GM18873 (cell line): ENCODE data around the gene ITGB4.

Experiments
- ATAC-seq: cut with Tn5 transposase; IDR thresholded peaks from one replicate; pipeline ENCODE4 v1.9.1; 2021; ENCODE audit warnings: mild to moderate bottlenecking, moderate library complexity, moderate number of reproducible peaks; ENCODE audit not compliant: unreplicated experiment, low FRiP score

The ITGB4 gene

DNA sequence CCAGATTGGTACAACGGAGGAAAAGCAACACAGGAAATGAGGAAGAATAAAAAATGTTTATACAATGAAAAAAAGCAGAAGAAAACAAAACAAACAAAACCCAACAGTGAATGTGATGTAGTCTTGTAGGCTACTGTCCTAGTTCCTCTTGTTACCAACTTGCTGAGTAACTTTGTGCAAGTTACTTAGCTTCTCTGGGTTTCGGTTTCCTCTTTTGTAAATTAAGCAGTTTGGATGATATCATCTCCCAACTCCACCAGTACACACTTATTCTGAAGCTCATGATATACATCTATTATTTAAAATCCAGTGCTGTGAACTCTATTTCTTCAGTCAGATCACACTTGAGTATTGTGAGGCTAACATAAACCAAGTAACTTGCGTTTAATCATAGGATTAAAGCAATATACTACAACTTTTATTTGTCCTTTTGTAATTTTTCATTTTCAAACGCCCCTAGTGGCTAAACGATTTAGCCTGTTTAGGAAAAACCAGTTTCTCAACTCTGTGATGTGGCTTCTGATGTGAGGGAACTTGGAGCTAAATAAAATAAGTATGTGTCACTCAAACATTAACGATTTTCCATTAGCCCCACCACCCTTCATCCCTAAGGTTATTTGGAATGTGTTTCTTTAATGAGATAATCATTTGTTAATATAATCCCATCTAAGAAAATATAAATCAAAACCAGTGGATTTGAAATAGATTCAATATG, 62.0 kb downstream of the ITGB4 start:
- ATAC-seq = no peak

DNA sequence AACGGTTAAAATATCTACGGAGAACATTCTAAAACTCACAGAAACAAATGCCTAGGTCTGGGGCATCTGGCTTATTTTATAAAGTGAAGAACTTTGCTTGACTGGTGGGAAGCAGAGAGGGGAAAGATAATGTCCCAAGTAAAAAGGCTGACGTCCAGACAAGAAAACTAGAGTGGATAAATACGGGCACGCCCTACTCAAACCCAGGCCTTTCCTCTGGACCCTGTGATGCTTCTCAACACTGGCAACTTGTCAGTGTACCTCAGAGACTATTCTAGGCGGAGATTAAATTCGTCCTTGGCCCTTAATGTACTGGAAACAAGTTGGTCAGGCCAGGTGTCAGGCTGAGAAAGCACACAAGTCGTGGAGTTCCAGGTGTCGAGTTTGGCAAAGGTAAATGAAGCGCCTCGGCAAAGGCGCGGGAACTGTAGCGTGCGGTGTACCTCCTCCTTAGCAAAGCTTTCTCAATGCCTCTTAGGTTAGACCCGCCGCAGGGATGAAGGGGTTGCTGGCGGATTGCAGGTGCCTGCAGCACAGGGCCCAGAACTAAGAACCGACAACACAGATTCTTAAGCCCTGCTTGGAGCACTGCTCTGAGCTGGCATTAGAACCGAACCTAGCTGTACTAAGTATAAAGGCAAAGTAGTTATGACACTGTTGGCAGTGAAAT, 62.7 kb downstream of the ITGB4 start:
- no peak for ATAC-seq

DNA sequence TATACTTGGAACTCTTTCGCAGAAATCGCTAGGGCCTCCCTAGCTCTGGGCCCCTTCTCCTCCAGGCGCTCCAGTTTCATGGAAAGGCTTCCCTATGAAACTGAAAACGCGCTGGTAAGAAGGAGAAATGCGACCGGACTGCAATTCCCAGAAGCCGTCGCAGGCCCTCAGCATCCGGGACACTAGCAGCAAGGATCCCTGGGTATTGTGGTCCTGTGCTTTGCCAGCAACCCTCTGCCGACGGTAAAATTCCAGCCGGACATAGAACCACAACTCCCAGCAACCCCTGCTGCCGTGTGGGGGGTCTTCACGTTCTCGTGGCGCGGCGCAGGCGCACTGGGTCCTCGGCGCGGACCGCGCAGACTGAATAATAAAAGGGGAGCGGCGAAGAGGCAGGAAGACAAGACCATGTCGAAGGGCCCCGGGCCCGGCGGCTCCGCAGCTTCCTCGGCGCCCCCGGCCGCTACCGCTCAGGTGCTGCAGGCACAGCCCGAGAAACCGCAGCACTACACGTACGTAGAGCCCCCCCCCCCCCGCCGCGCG, 63.3 kb downstream of the ITGB4 start, which contains the start of gene UNK:
UNK (plus strand) TSS at position 334 of the 543 bp plus-strand sequence; CDS start at position 409, 75 bp downstream.
- peak; percentile 58 for ATAC-seq

DNA sequence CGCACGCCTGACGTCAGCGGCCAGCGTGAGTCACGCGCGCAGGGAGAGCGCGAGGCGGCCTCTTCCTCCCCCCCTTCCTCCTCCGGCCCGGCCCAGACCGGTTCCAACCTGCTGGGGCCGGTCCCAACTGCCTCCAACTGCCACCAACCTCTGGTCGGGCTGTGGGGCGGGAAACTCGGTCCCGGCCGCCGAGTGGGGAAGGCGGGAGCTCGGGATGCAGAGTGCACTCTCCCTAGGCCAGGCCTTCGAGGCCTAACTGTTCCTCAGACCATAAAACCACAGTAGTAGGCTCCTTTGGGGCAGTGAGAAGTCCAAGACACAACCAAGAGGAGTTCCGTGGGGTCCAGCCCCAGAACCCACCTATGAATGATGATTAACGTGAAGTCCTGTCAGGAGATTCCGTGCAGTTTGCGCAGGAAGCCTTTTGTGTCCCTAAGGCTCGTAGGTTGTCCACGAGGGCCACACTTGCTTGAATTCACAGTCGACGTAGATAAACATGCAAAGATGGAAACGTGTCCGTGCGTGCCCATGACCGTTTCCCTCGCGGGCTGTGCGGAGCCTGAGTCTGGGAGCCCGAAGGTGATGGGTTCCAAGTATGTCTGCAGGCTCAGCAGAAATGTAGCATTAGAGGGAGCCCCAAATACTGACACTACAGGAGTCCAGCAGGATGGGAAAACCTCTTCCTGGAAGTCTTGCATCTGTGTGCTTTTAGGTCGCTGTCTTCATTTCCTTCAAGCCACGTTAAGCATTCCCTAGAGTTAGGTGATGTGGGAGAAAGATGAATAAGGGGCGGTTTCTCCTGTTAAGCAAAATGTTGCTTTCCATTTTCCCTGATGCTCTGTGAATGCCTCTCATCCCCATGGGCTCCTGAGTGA, 64.0 kb downstream of the ITGB4 start:
- peak; percentile 38 for ATAC-seq

DNA sequence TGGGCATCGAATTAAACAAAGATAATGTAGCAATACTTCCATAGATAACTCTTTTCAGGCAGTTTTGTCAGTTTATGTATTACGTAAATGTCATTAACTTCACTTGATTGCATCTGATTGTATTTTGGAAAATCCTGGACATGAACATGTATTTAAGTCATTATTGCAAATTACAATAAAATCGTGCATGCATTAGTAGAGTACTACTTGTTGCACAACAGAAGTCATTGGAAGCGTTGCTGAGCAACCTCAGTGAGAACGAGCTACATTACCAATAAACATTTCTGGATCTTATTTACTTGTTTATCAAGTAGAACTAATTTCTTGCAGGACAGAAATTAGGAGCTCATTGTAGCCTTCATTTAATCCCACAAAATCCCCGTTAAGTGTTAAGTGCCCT, 70.0 kb downstream of the ITGB4 start:
- ATAC-seq = no peak

DNA sequence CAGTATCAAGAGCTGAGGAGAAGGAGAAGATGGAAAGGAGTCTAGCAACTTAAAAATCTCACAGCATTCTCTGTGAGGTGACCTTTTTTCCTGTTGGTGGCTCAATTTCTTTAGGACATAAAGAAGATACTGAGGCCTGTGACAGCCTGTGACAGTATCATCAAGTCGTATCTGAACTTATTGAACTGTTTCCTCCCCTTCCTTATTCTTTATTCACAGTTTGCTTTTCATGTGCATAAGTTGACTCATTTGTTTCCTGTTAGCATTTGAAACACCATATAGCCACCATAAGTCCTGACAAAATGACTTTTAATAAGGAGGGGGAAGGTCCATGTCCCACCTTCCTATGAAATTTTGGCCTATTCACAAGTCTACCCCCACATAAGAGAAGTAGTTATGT, 72.2 kb downstream of the ITGB4 start:
- no peak for ATAC-seq

DNA sequence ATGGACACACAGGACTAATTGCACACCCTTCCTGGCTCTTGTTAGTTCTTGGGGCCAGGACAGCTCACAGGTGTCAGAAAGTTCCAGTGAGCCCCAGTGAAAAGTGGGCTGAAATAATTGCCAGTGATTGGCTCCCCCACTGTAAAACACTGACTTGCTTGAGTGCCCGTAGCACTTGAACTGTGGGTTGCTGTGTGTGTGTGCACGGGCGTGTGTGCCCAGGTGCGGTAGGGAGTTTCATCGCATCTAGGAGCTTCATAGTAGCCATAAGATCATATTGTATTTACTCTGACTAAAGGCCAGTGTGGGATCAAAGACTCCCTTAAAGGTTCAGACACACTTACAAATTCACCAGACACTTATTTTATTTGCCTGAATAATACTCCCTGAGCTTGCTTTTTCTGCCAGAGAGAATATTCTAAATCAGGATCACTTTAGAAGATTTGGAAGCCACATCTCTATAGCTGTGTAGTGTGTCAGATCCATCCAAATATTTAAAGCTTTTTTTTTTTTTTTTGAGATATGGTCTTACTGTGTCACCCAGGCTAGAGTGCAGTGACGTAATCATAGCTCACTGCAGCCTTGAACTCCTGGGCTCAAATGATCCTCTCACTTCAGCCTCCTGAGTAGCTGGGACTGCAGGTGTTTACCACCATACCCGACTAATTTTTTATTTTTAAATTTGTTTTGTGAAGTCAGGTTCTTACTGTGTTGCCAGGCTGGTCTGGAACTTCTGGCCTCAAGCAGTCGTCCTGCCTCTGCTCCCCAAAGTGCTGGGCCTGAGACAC, 74.8 kb downstream of the ITGB4 start:
- no peak for ATAC-seq

DNA sequence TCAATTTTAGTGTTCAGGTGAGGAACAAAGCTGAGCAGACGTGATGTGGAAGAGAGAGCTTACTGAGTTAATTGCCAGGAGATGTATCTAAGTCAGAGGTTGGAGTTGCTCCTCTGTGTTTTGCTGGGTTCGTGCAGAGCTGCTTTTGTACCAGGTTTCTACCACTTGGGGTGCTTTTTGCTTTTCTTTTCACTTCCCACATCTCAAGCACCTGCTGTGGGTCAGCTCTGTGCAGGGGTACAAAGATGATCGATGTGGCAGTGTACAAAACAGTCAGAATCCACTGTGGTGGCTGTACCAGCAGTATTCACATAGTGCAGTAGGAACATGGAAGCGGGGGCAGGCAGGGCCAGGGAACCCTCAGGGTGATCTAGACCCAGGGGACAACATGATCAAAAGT, 78.1 kb downstream of the ITGB4 start:
- ATAC-seq = no peak

DNA sequence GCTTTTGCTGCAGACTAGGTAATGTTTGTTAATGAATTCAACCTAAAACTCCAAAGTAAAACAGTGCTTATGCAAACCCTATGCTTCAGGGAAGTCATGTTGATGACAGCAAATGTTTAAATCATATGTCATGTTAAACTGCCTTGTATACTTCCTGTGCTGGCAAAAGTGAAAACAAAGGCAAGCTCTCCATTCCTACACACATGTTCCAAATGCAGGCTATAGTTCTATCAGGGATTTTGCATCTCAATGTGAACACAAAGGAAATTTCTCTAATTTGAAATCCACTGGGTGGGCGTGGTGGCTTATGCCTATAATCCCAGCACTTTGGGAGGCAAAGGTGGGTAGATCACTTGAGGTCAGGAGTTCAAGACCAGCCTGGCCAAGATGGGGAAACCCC, 82.6 kb downstream of the ITGB4 start:
- ATAC-seq = no peak

DNA sequence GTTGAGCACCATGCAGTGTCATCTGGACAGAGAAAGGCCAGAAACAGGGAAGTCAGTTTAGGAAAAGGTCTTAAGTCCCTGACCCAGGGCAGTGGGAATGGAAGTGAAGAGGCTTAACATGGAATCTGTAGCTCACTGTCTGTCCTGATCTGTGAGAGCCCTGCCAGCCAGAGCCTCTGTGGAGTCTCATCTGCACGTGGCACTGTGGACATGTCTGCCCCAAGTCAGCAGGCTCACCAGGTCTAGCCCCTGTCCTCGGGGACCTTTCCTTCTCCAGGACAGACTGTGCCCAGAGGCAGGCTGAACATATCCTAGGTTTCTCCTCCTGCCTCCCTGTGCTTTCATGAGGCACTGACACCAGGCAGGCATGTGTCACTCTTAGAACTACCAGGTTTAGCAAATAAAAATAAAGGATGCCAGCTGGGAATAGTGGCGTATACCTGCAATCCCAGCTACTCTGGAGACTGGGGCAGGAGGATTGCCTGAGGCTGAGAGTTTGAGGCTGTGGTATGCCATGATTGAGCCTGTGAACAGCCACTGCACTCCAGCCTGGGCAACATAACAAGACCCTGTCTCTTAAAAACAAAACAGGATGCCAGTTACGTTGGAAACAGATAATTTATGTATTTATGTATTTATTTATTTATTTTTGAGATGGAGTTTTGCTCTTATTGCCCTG, 85.7 kb downstream of the ITGB4 start:
- ATAC-seq = no peak
